WERI-Rb-1 (cell line): ENCODE data around the gene PXYLP1.

Experiments
- DNase-seq: peaks from one replicate; pipeline ENCODE4 v3.0.0-alpha.2; 2020
- H3K27ac ChIP-seq: fragments of 250-450 bp; sonication (Bioruptor Pico); 2 replicates; pipeline ENCODE4 v1.5.1; 2020; ENCODE audit warnings: mild to moderate bottlenecking, moderate library complexity
- H3K27me3 ChIP-seq: fragments of 250-450 bp; sonication (Bioruptor Pico); 2 replicates; pipeline ENCODE4 v1.5.1; 2021; ENCODE audit warnings: mild to moderate bottlenecking, low read depth, moderate library complexity; ENCODE audit not compliant: insufficient read depth, severe bottlenecking
- H3K36me3 ChIP-seq: fragments of 250-450 bp; sonication (Bioruptor Pico); 2 replicates; pipeline ENCODE4 v1.5.1; 2020; ENCODE audit warnings: mild to moderate bottlenecking, moderate library complexity
- H3K4me3 ChIP-seq: 2 replicates; pipeline ENCODE4 v1.5.1; 2011; ENCODE audit warnings: low read depth, mild to moderate bottlenecking, control low read depth, low read length
- H3K9me3 ChIP-seq: fragments of 250-450 bp; sonication (Bioruptor Pico); 2 replicates; pipeline ENCODE4 v1.5.1; 2021; ENCODE audit warnings: mild to moderate bottlenecking, moderate library complexity; ENCODE audit not compliant: severe bottlenecking
- TF ChIP-seq, protein P1 (sequence below): IDR thresholded peaks from 2 replicates; pipeline ENCODE4 v1.5.1; 2011; ENCODE audit warnings: low read depth, mild to moderate bottlenecking, control low read depth, inconsistent platforms, low read length

Gene PXYLP1

GRCh38 chr3:141230293-141230692 is 1.3 kb upstream of the PXYLP1 start:
- H3K27ac ChIP-seq = no peak overlapping the region; the same call in 1 of the 2 replicates
- TF ChIP-seq, protein P1, sequence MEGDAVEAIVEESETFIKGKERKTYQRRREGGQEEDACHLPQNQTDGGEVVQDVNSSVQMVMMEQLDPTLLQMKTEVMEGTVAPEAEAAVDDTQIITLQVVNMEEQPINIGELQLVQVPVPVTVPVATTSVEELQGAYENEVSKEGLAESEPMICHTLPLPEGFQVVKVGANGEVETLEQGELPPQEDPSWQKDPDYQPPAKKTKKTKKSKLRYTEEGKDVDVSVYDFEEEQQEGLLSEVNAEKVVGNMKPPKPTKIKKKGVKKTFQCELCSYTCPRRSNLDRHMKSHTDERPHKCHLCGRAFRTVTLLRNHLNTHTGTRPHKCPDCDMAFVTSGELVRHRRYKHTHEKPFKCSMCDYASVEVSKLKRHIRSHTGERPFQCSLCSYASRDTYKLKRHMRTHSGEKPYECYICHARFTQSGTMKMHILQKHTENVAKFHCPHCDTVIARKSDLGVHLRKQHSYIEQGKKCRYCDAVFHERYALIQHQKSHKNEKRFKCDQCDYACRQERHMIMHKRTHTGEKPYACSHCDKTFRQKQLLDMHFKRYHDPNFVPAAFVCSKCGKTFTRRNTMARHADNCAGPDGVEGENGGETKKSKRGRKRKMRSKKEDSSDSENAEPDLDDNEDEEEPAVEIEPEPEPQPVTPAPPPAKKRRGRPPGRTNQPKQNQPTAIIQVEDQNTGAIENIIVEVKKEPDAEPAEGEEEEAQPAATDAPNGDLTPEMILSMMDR = no peak

GRCh38 chr3:141231952-141232823 is 563 bp downstream of the PXYLP1 start:
- peak overlapping the region; percentile 61 for H3K4me3 ChIP-seq
- no peaks in the 10 kb centered on the region for H3K27me3 ChIP-seq
- H3K27ac ChIP-seq = peak overlapping the region; percentile 86
- no peaks in the 10 kb centered on the region for H3K9me3 ChIP-seq
- H3K36me3 ChIP-seq = peaks cover 6% of the 10 kb centered on the region
- peak; percentile 54 for DNase-seq
- TF ChIP-seq, protein P1 = no peak

More at GRCh38 chr3:141230293-141230692, 1.3 kb upstream of the PXYLP1 start:
- Histone ChIP-seq H3K9me3 (no peaks in the 10 kb centered on the region), H3K4me3 (no peak overlapping the region), H3K27me3 (no peaks in the 10 kb centered on the region), H3K36me3 (no peaks in the 10 kb centered on the region; the same call in 1 of the 2 replicates)
- DNase-seq = no peak

GRCh38 chr3:141233457-141234161 is 2.0 kb downstream of the PXYLP1 start:
- no peak overlapping the region for H3K27ac ChIP-seq
- H3K4me3 ChIP-seq = no peak overlapping the region
- H3K27me3 ChIP-seq = no peaks in the 10 kb centered on the region
- TF ChIP-seq, protein P1 = no peak
- no peak for DNase-seq
- H3K9me3 ChIP-seq = no peaks in the 10 kb centered on the region
- H3K36me3 ChIP-seq = peaks cover 11% of the 10 kb centered on the region

DNA sequence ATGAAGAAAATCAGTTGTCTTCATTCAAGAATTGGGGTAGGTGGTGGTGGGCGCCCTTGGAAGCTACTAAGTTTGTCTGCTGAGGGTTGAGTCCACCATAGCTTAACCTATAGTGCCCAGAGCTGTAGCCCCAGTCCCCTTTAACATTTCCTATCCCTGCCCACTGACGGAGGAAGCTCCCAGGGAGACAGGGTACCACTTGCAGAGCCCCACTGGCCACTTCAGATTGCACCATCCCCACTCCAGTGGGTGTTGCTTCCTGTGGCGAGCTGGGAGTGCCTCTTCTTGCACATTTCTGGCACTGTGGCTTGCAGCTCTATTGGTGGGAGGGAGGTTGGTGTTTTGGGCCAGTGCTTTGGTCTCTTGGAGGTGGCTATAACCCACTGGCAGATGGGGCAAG is 2.7 kb downstream of the PXYLP1 start:
- Histone ChIP-seq H3K36me3 (peaks cover 11% of the 10 kb centered on the region), H3K4me3 (no peak overlapping the region), H3K9me3 (no peaks in the 10 kb centered on the region), H3K27ac (no peak overlapping the region), H3K27me3 (no peaks in the 10 kb centered on the region)
- TF ChIP-seq, protein P1 = no peak
- no peak for DNase-seq

GRCh38 chr3:141235661-141236171 is 4.1 kb downstream of the PXYLP1 start:
- TF ChIP-seq, protein P1 = no peak
- H3K27ac ChIP-seq = no peak overlapping the region
- no peaks in the 10 kb centered on the region for H3K27me3 ChIP-seq
- peaks cover 11% of the 10 kb centered on the region for H3K36me3 ChIP-seq
- no peak for DNase-seq
- H3K9me3 ChIP-seq = no peaks in the 10 kb centered on the region
- H3K4me3 ChIP-seq = no peak overlapping the region
